ENCODE results near the gene PPP6R2.

Gene PPP6R2, protein sequence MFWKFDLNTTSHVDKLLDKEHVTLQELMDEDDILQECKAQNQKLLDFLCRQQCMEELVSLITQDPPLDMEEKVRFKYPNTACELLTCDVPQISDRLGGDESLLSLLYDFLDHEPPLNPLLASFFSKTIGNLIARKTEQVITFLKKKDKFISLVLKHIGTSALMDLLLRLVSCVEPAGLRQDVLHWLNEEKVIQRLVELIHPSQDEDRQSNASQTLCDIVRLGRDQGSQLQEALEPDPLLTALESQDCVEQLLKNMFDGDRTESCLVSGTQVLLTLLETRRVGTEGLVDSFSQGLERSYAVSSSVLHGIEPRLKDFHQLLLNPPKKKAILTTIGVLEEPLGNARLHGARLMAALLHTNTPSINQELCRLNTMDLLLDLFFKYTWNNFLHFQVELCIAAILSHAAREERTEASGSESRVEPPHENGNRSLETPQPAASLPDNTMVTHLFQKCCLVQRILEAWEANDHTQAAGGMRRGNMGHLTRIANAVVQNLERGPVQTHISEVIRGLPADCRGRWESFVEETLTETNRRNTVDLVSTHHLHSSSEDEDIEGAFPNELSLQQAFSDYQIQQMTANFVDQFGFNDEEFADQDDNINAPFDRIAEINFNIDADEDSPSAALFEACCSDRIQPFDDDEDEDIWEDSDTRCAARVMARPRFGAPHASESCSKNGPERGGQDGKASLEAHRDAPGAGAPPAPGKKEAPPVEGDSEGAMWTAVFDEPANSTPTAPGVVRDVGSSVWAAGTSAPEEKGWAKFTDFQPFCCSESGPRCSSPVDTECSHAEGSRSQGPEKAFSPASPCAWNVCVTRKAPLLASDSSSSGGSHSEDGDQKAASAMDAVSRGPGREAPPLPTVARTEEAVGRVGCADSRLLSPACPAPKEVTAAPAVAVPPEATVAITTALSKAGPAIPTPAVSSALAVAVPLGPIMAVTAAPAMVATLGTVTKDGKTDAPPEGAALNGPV

DNA sequence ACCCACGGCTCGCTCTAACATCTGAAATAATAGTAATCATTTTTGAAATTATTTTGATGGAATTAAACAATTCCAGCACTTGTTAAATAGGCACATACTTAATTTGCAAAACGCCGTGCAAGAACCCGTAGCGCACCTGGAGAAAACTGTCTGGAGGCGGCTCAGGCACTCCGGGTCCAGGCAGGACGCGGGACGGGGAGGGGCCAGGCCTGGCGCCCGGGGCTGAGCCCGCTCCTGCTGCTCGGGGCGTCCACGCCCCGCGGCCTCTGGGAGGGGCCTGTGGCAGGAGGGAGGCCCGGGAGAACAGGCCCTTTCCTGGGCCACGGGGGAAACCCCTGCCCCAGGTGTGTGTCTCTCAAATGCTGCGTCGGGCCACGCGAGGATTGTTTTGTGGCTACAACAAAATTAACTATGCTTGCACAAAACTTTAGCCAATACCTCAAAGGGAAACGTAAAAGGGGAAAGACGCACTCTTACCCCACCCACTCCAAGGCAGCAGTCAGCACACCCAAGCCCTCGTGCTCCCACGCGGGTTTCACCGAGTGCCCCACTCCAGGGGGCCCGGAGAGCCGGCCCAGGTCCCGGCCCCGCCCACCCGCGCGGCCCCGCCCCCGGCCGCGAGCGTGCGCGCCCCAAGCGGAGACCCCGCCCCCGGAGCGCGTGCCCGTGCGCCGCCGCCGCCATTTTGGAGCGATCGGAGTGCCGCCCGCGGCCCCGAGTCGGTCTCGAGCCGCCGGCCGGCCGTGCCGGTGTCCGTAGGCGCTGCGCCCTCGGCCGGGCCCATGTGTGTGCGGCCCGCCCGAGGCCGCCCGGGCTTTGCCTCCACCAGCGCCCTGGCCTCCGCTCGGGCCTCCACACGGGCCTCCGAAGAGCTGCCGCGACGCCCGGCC lies at the start of gene PPP6R2:
Gene PPP6R2, plus strand, starts transcription at position 677 of the 890 bp plus-strand sequence. CDS start 50,582 bp downstream, outside the sequence.
- peak; percentile 82 to 88 for DNase-seq (ENCODE audit: low read depth in 2 of 2)

DNA sequence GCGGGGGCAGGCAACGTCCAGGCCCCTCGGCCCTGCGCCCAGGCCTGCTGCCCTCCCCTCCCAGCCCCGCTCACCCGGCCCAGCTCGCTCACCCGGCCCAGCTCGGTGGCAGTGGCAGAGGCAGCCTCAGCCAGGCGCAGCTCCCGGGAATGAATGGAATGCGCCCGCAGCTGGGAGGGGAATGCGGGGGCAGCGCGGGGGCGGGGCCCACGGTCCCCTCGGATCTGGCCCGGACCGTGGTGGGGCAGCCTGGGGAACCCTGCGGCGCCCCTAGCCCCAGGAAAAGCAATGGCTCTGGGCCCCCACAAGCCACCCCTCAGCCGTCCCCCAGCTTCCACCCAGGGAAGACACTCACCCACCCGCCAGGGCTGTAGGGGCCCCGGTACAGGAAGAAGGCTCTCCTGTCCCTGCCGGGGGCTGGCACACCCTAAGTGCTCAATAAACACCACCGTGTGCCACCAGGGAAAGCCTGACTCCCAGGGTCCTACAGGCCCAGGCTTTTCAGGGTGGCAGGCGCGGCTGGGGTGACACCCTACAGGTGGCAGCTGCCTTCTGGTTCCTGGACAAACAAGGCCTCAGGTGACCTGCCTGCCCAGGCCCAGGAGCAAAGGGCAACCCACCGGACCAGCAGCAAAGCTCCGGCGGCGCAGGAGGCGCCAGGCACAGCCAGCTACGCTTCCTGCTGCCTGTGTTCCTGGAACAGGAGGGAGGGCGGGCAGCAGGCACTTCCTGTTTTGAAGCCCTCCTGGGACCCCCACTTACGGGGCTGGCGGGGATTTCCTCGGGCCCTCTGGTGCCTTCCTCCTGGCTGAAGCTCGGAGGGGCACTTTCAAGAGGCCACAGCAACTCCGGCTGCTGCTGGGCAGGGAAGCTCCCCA lies 49.4 kb upstream of the PPP6R2 start:
- DNase-seq (ENCODE audit: low read depth in 2 of 2) = no peak

DNA sequence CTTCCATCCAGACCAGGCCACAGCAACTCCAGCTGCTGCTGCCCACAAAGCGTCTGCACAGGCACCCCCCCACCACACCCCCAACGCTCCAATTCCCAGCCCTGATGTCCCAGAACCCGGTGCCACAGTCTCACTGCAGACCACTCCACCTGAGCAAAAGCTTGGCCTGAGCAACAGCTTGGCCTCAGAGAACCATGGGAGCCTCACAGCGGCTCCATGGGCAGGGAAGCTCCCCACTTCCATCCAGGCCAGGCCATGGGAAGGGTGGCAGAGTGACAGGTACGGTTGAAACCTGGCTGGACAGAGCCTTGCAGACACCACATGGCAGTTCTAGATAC lies 48.8 kb upstream of the PPP6R2 start:
- DNase-seq (ENCODE audit: low read depth in 2 of 2) = no peak

DNA sequence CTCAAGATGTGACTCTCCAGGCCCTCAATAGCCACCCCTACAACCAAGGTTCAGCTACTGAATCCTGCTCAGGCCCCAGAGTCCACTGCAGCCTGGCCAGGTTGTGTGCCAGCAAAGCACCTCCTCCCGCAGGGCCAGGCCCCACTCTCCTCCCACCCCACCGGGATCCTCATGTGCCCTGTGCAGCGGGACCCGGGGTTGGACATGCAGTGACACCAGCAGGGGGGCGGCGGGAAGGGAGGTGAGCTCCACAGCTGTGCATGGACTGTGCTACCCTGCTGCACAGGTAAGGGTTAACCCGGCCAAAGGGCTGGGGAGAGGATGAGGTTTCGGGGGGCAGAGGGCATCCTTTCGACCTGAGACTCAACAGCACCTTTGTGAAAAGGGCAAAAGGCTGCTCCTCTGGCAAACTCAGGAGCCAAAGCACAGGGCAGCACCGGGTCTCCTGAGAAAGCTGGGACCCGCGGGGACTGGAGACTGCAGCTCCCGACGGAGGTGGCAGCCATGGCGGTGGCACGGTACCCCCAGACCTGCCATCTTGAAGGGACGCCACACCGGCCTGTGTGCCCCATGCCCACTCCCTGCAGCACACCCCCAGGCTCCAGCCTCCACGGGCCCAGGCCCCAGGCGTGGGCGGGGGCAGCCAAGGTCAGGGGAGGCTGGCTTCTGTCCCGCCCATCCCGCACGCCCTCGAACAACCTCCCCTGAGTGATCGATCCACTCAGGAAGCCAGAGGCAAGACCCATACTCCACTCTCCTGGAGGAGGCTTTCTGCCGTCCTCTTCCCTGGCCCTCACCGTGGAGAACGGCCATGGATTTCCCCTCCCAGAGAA lies 46.3 kb upstream of the PPP6R2 start:
- no peak for DNase-seq (ENCODE audit: low read depth in 2 of 2)

DNA sequence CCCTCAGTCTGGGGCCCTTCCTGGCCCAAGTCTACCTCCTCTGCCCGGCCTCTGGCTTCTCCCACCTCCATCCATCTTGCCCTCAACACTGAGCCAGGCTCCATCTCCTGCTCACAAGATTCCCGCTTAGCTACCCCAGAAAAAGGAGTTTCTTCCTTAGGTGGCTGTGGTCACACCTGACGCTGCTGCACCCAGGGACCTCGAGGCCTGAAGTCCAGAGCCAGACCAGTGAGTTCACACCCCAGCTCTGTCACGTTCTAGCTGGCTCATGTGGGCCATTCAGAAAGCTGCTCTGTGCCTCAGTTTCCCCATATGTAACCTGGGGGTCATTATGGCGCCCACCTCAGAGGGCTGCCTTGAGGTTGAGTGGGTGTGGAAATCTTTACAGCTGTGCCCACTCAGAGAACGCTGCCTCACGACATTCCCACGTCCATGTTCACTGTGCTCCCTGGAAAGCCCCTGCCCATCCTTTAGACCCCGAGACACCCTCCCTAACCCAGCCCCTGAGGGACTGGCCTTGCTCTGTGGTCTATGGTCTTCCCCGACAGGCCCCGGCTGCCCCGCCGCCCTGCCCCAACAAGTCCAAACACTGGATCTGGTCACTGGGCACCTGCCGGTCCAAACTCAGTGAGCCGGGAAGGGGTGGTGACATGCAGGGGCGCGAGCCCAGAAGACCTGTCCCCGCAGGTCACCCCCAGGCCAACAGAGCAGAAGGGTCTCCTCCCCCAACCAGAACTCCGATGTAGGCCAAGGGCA lies 45.4 kb upstream of the PPP6R2 start:
- DNase-seq (ENCODE audit: low read depth in 2 of 2) = no peak

DNA sequence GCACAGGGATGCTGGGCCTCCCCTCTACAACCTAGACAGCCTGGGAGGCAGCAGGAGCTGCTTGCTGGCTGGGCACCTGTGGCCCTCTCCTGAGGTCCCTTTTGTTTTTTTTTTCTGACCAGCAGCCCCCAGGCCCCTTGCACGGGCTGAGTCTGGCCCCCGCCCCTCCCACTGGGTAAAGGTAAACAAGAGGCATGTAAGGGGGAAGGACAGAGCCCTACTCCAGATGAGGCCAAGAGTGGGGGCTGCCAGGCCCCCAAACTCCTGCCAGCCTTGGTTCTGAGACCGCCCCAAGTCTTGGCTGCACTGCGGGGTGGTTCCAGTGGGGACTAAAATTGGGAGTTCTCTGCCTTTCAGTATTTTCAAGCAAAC lies 44.9 kb upstream of the PPP6R2 start:
- DNase-seq (ENCODE audit: low read depth in 2 of 2) = no peak

DNA sequence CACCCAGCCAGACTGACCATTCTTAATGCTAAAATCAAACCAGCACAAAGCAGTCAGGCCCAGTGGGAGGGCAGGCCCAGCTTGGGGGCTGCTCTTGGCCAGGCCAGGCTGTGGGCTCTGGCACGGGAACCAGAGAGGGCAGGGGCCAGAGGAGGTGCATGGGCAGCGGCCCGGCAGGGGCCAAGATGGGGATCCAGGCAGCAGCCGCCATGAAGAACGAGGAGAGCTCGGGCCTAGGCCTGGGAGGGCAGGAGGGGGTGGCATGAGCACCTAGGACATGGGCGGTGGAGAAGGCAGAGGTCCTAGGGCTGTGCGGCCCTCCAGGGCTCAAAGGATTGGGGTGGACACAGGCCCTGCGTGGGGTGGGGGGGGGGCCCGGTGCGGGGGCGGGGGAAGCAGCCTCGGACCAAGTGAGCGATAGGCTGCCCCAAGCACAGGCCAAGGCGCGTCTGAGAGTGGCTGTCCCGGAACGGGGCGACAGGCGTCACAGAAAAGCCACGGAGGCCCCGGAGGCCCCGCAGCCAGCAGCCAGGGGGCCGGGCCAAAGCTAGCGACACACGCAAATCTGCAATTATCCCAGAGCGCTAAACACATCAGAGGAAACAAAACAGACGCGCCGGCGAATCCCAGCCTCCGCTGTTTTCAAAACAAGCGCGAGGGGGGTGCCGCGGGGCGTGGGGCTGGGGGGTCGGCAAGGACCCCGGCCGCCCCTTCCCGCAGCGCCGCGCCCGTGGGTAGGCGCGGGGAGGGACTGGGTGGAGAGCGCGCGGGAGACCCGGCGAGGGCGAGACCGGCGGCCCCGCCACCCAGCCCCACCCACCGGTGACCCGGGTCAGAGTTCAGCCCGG lies 44.0 kb upstream of the PPP6R2 start:
- no peak for DNase-seq (ENCODE audit: low read depth in 2 of 2)

DNA sequence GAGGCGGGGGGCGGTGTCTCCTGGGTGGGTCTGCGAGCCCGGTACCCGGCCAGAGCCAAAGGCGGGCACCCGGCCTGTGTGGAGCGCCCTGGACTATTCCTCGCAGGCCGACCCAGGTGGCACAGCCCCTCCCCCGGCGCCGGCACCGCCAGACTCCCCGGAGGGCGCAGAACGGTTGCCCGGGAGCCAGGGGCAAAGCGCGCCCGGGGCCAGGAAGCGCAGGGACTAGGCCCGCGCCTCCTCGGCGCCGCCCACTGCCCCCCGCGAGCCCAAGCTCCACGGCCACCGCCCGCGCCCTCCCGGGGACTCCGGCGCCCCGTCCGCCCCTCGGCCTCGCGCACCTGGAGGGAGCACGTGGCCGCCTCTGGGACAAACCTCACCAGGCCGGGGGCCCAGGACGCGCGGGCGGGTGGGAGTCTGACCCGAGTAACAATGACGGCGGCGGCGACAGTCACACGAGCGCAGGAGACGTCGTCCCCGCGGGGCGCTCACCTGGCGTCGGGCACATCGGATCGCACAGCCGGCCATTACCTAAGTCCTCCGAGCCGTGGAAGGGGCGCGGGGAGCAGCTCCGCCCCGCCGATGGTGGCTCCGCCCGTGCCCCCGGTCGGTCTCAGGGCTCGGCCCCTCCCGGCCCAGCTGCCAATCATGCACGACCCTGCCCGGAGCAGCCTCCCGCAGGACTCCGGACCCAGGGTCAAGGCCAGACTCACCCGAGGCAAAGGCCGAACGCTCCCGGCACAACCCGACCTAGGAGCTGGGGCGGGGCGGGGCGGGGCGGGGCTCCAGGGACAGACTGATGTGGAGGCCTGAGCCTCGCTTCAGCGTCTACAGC lies 43.1 kb upstream of the PPP6R2 start:
- DNase-seq (ENCODE audit: low read depth in 2 of 2) = no peak

DNA sequence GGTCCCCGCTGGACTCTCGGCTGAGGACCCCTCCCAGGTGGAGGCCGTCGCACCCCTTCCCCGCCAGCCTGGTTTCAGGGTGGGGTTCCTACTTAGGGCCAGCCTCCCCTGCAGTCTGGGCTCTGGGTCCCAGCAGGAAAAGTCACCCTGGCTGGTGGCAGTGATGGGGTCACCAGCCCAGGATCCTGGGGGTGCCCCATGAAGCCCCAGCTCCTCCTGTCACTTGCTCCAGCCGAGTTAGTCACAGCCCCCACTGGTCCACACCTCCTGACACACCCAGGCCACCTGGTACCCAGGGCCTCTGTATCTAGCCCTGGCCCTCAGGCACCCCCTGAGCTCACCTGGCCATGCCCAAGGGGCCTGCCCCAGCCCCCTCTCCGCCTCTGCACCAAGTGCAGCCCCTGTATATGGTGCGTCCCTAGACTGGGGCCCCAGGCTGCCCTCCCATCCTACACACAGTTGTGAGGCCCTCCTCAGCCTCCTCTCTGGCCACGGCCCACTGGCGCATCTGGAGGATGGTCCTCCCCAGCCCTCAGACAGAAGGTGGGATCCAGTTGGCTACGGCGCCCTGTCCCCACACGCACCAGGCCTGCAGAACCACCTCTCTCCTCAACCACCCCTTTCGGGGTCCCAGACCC lies 42.4 kb upstream of the PPP6R2 start:
- DNase-seq (ENCODE audit: low read depth in 2 of 2) = no peak

DNA sequence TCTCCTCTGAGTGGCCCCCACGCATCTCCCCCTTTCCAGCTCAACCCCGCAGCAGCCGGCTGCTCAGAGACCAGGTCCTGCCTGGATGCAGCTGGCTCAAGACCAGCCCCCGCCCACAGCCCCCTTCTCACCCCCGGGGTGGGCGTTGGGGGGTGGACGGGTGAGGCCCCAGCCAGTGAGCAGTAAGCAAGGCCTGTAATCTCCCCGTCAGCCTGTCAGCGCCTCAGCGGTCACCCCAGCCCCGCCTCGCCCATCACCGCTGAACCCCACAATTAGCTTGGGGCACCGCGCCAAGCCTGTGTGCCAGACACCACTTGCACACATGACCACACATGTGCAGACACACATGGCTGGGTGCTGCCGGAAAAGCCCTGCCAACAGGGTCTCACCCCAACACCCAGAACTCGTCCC lies 41.5 kb upstream of the PPP6R2 start:
- DNase-seq (ENCODE audit: low read depth in 2 of 2) = no peak

DNA sequence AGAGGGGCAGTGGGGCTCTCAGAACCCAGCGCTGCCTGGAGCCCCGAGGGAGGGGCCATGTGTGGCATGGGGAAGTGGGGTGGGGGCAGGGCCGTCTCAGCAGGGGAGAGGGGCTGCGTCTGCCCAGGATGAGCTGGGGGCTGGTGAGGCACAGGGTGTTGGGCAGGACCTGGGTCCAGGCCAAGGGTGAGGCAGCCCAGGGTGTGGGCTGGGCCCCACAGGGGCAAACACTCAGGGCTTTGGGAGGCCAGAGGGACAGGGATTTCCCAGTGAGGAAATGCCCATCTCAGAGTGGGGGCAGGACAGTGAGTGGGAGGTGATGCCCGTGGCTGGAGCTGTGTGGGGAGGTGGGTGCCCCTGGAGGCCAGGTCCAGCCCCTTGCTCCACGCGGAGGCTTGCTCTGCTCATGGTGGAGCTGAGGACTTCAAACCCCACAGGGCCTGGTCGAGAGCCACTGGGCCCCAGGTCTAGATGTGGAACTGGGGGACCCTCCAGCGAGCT lies 41.0 kb upstream of the PPP6R2 start:
- no peak for DNase-seq (ENCODE audit: low read depth in 2 of 2)

DNA sequence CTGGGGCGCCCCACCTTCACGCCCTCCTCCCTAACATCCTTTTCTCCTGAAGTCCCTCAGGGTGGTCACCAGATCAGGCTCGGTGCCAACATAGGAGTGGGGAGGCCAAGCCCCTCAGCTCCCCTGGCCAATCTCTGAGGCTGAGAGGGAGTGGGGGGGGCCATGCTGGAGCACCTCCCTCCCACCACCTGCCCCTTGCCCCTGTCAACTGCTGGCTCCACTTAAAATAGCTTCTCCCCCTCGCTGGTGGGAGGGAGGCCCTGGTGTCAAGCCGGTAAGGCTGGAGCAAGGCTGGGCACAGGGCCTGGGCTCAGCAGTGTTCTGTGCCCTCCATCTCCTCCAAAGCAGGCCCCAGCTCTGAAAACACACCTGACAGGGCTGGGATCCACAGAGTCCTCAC lies 40.6 kb upstream of the PPP6R2 start:
- no peak for DNase-seq (ENCODE audit: low read depth in 2 of 2)

DNA sequence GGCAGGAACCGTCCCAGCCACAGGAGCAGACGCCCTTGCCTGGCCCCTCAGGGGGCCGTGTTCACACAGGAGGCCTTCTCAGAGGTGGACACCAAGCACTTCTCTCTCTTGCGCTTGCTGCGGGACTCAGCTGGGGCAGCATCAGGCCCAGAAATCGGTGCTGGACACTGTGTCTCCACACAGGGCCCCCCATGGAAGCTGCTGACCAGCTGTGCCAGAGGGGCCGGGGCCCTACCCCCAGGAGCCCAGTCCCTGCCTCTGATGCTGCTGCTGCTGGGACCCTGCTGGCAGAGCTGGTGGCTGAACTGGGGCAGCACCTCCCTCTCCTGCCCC lies 39.6 kb upstream of the PPP6R2 start:
- DNase-seq (ENCODE audit: low read depth in 2 of 2) = no peak

DNA sequence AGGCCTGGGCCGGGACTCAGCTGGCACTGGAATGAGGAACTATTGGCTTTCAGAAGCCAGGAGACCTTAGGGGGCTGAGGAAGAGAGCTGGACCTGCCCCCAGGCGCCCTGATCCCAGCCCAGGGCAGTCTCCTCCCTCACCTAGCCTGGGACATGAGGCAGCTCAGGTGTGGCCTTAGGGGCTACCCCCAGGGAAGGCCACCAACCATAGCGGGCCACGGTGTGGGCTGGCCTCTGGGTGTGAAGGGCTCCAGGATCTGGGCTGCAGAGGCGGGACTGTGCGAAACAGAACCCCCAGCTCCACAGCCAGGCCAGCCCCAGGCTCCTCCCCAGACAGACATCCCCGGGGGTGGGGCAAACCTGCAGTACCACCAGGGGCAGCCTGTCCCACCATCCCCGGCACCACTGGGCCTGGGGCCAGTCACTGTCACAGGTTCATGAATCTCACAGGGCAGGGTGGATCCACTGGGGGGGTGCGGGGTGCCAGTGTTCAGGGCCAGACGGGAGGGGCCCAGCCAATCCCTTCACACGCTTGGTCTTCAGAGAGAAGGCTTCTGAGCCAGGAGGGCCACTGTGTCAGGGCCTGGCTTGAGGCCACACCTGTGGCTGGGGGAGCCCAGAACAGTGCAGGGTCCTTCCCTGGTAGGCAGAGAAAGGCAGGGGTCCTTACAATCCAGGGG lies 39.1 kb upstream of the PPP6R2 start:
- no peak for DNase-seq (ENCODE audit: low read depth in 2 of 2)

DNA sequence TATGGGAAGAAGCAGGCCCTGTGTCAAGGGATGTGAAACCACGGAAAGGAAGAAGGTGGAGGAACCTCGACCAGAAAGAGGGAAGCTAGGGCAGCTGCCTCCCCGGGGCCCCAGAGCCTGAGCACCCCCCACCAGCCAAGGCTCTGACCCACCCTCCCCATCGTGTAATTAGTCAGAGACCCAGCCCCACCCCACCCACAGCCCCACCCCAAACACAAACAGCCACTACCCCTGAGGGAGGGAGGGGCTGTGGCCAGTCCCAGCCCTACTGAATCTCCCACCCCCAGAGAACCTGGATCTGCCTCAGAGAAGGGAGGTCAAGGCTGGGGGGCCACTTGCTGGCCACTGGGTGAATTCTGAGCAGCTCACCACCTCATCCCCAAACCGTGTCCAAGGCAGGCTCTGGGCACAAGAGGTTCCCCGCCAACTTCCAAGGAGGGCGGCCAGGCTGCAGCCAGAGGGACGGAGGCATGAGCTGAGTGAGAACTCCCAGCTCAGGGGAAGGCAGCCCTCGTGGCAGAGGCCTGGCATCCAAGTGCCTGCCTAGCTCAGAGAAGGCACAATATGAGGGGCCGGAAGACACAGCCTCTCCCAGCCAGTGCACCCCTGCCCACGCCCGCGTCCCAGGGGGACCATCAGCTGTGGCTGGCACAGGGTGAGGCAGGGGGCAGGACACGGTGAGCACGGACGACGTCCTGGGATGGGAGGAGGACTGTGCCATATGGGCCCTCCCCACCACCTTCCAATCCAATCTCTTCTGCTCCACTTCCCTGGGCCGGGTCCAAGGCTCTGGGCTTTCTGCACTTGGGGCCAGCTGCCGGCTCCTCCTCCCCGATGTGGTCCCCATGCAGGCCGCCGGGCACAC lies 38.4 kb upstream of the PPP6R2 start:
- no peak for DNase-seq (ENCODE audit: low read depth in 2 of 2)

Measured in stimulated activated CD8-positive, alpha-beta memory T cell treated with anti-CD3 and anti-CD28 coated beads, Interleukin-2, amount 100 ng/mL, for 48 hours (primary cell).